Panc1 (cell line): ENCODE measurements around the gene PABPC1L2A. TPM values are rescaled to one million over a fixed set of nuclear protein-coding genes. Genes with fewer than 3 reads are reported as not detected.
"Not testable (repeated sequence)": the region's sequence is repeated elsewhere in the genome, so short reads cannot be mapped to it uniquely, and the experiment has no call there.

ENCODE experiments used
- ATAC-seq: fragments of 200-7000 bp; cut with Tn5 transposase; 2 replicates; pipeline ENCODE4 v1.9.1; 2020; ENCODE audit warnings: mild to moderate bottlenecking, moderate library complexity
- BruUV-seq: library from RNA; stranded (reverse); fragments of 400-500 nt; replicated peaks from 2 replicates; lab custom pipeline; 2021; lab: Mats Ljungman, UMichigan
- CTCF ChIA-PET: fragments of 300-600 bp; sonication (Branson Sonifier 250); formaldehyde crosslinking; loops from one replicate; lab custom pipeline; 2022; ENCODE audit warnings: antibody characterized with exemption; lab: Charles Lee
- POLR2A ChIA-PET: fragments of 300-600 bp; sonication (Branson Sonifier 250); formaldehyde crosslinking; loops from one replicate; lab custom pipeline; 2022; ENCODE audit warnings: antibody characterized with exemption; lab: Charles Lee
- DNase-seq: peaks from one replicate; pipeline ENCODE4 v3.0.0-alpha.2; 2010; ENCODE audit warnings: low read depth, low spot score
- H3K27ac ChIP-seq: 2 replicates; pipeline ENCODE4 v1.5.1; 2011; ENCODE audit warnings: mild to moderate bottlenecking, low read length, inconsistent platforms
- H3K27me3 ChIP-seq: fragments of 200-500 bp; sonication (Bioruptor generic); 2 replicates; pipeline ENCODE4 v1.6.0; 2014; ENCODE audit warnings: low read length, inconsistent platforms; ENCODE audit not compliant: control insufficient read depth, insufficient read depth
- H3K36me3 ChIP-seq: fragments of 200-500 bp; sonication (Bioruptor generic); 2 replicates; pipeline ENCODE4 v1.5.1; 2014; ENCODE audit warnings: inconsistent platforms, mild to moderate bottlenecking, low read length, moderate library complexity; ENCODE audit not compliant: control insufficient read depth, insufficient read depth
- H3K4me1 ChIP-seq: 2 replicates; pipeline ENCODE4 v1.5.1; 2011; ENCODE audit warnings: inconsistent platforms, mild to moderate bottlenecking, low read length, moderate library complexity; ENCODE audit not compliant: control insufficient read depth, insufficient read depth
- H3K4me3 ChIP-seq, 2 experiments: 2 replicates each; pipeline ENCODE4 v1.5.1; 2011 to 2012; ENCODE audit warnings: low read depth in 2 of 2, low read length in 2 of 2, mild to moderate bottlenecking in 2 of 2, inconsistent platforms in 1 of 2, moderate library complexity in 1 of 2
- H3K9me3 ChIP-seq: fragments of 200-500 bp; sonication (Bioruptor generic); 2 replicates; pipeline ENCODE4 v1.5.1; 2014; ENCODE audit warnings: low read depth, mild to moderate bottlenecking, inconsistent platforms, low read length, moderate library complexity; ENCODE audit not compliant: control insufficient read depth, insufficient read depth
- CTCF ChIP-seq: fragments of 450-650 bp; IDR thresholded peaks from 2 replicates; pipeline ENCODE4 v1.5.1; 2017; ENCODE audit warnings: mild to moderate bottlenecking
- POLR2AphosphoS5 ChIP-seq: IDR thresholded peaks from 2 replicates; pipeline ENCODE4 v1.6.1; 2012; ENCODE audit warnings: mild to moderate bottlenecking, low read depth, low read length, moderate library complexity
- SIN3A ChIP-seq: IDR thresholded peaks from 2 replicates; pipeline ENCODE4 v1.6.1; 2012; ENCODE audit warnings: low read depth, mild to moderate bottlenecking, low read length, moderate library complexity, borderline replicate concordance; ENCODE audit not compliant: insufficient read depth
- TCF7L2 ChIP-seq: IDR thresholded peaks from 2 replicates; pipeline ENCODE4 v1.6.1; 2011; ENCODE audit warnings: mild to moderate bottlenecking, low read depth, low read length, inconsistent platforms
- in situ Hi-C: cut with HindIII; loops from 2 replicates; pipeline ENCODE4 v1.10.0; 2016; ENCODE audit warnings: low sequenced_read_pairs, low pct_unique_long_range_greater_than_20kb
- intact Hi-C: fragments of 100-400 bp; cut with micrococcal nuclease; formaldehyde crosslinking; loops from one replicate; pipeline ENCODE4 v1.10.0; 2022; ENCODE audit not compliant: unreplicated experiment
- total RNA-seq: library from RNA; stranded (reverse); gene quantifications from one replicate; pipeline ENCODE4 v1.2.1, GENCODE V29; 2021; ENCODE audit not compliant: unreplicated experiment
- TF ChIP-seq, protein P1 (sequence below), 2 experiments: IDR thresholded peaks; 2 replicates each; pipeline ENCODE4 v1.6.1; 2011 to 2012; ENCODE audit warnings: low read depth in 2 of 2, control low read depth in 1 of 2, low read length in 1 of 2, mild to moderate bottlenecking in 1 of 2, moderate library complexity in 1 of 2; ENCODE audit not compliant: insufficient read depth in 1 of 2

Gene PABPC1L2A
- total RNA-seq, 1 experiment from 2014 or later = not detected

DNA sequence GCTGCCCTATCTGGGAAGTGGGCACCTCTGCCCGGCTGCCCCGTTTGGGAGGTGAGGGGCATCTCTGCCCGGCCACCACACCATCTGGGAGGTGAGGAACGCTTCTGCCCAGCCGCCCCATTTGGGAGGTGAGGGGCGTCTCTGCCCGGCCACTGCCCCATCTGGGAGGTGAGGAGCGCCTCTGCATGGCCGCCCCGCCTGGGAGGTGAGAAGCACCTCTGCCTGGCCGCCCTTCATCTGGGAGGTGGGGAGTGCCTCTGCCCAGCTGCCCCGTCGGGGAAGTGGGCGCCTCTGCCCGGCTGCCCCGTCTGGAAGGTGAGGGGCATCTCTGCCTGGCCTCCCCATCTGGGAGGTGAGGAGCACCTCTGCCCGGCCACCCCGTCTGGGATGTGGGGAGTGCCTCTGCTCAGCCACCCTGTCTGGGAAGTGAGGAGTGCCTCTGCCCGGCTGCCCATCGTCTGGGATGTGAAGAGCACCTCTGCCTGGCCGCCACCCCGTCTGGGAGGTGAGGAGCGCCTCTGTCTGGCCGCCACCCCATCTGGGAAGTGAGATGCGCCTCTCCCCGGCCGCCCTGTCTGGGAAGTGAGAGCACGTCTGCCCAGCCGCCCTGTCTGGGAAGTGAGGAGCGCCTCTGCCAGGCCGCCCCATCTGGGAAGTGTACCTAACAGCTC, 9.8 kb downstream of the PABPC1L2A start:
- CTCF ChIA-PET = no interaction called here
- TF ChIP-seq TCF7L2 = no peak
- TF ChIP-seq, protein P1, sequence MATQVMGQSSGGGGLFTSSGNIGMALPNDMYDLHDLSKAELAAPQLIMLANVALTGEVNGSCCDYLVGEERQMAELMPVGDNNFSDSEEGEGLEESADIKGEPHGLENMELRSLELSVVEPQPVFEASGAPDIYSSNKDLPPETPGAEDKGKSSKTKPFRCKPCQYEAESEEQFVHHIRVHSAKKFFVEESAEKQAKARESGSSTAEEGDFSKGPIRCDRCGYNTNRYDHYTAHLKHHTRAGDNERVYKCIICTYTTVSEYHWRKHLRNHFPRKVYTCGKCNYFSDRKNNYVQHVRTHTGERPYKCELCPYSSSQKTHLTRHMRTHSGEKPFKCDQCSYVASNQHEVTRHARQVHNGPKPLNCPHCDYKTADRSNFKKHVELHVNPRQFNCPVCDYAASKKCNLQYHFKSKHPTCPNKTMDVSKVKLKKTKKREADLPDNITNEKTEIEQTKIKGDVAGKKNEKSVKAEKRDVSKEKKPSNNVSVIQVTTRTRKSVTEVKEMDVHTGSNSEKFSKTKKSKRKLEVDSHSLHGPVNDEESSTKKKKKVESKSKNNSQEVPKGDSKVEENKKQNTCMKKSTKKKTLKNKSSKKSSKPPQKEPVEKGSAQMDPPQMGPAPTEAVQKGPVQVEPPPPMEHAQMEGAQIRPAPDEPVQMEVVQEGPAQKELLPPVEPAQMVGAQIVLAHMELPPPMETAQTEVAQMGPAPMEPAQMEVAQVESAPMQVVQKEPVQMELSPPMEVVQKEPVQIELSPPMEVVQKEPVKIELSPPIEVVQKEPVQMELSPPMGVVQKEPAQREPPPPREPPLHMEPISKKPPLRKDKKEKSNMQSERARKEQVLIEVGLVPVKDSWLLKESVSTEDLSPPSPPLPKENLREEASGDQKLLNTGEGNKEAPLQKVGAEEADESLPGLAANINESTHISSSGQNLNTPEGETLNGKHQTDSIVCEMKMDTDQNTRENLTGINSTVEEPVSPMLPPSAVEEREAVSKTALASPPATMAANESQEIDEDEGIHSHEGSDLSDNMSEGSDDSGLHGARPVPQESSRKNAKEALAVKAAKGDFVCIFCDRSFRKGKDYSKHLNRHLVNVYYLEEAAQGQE (IDR thresholded peaks at IDR 0.05; ENCODE audit: insufficient read depth in 1 of 2, low read depth in 2 of 2, low read length in 1 of 2) = no peak
- no peak for TF ChIP-seq POLR2AphosphoS5
- no peak for TF ChIP-seq SIN3A
- no peak for TF ChIP-seq CTCF
- no peaks in the 10 kb centered on the region for H3K27me3 ChIP-seq
- ATAC-seq (no peak), DNase-seq (no peak)
- no TSS peak for BruUV-seq
- in situ Hi-C loops (no loop called here), intact Hi-C loops (no loop called here)
- no peak overlapping the region for H3K27ac ChIP-seq
- POLR2A ChIA-PET = no interaction called here
- H3K36me3 ChIP-seq = no peaks in the 10 kb centered on the region
- 0 out of 2 replicates have a peak, but pooled peaks cover 3% of the 10 kb centered on the region for H3K9me3 ChIP-seq
- H3K4me3 ChIP-seq = no peak overlapping the region
- H3K4me1 ChIP-seq = no peaks in the 10 kb centered on the region

- H3K27ac ChIP-seq = no peak overlapping the region
- intact Hi-C loops = no loop called here
- H3K4me1 ChIP-seq = no peaks in the 10 kb centered on the region
- CTCF ChIA-PET = no interaction called here
- in situ Hi-C loops = no loop called here
- TF ChIP-seq POLR2AphosphoS5 = no peak
- no peak for TF ChIP-seq SIN3A
- TF ChIP-seq, protein P1 (IDR thresholded peaks at IDR 0.05; ENCODE audit: insufficient read depth in 1 of 2, low read depth in 2 of 2, low read length in 1 of 2) = no peak
- no peak for TF ChIP-seq CTCF
- TF ChIP-seq TCF7L2 = no peak
- ATAC-seq (no peak), DNase-seq (no peak)
- H3K27me3 ChIP-seq = no peaks in the 10 kb centered on the region
- H3K4me3 ChIP-seq = no peak overlapping the region
- H3K9me3 ChIP-seq = 0 out of 2 replicates have a peak, but pooled peaks cover 3% of the 10 kb centered on the region
- BruUV-seq = no TSS peak
- no peaks in the 10 kb centered on the region for H3K36me3 ChIP-seq
- POLR2A ChIA-PET = no interaction called here
These were observed 10.6 kb downstream of the PABPC1L2A start for GRCh38 chrX:73068467-73069364.

DNA sequence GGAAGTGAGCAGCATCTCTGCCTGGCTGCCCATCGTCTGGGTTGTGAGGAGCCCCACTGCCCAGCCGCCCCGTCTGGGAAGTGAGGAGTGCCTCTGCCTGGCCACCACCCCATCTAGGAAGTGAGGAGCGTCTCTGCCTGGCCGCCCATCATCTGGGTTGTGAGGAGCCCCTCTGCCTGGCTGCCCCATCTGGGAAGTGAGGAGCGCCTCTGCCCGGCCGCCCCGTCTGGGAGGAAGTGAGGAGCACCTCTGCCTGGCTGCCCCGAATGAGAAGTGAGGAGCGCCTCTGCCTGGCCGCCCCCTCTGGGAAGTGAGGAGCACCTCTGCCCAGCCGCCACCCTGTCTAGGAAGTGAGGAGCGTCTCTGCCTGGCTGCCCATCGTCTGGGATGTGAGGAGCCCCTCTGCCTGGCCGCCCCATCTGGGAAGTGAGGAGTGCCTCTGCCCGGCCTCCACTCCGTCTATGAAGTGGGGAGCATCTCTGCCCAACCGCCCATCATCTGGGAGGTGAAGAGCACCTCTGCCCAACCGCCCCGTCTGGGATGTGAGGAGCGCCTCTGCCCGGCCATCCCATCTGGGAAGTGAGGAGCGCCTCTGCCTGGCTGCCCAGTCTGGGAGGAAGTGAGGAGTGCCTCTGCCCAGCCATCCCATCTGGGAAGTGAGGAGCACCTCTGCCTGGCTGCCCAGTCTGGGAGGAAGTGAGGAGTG, 11.4 kb downstream of the PABPC1L2A start:
- H3K27me3 ChIP-seq, H3K9me3 ChIP-seq, CTCF ChIA-PET, H3K27ac ChIP-seq, H3K4me1 ChIP-seq, ATAC-seq, intact Hi-C loops, BruUV-seq, H3K36me3 ChIP-seq, in situ Hi-C loops, POLR2A ChIA-PET, H3K4me3 ChIP-seq, DNase-seq: not testable (repeated sequence)
